A673 (cell line): ENCODE measurements around the gene NECTIN1. TPM values are rescaled to one million over a fixed set of nuclear protein-coding genes. Genes with fewer than 3 reads are reported as not detected.

Source experiments
- BruUV-seq: library from RNA; stranded (reverse); fragments of 400-500 nt; replicated peaks from 2 replicates; lab custom pipeline; 2021; lab: Mats Ljungman, UMichigan
- CTCF ChIA-PET: fragments of 300-600 bp; sonication (Branson Sonifier 250); formaldehyde crosslinking; loops from one replicate; lab custom pipeline; 2022; ENCODE audit warnings: antibody characterized with exemption; lab: Charles Lee
- POLR2A ChIA-PET: fragments of 300-600 bp; sonication (Branson Sonifier 250); formaldehyde crosslinking; loops from one replicate; lab custom pipeline; 2022; ENCODE audit warnings: antibody characterized with exemption; ENCODE audit not compliant: low non-redundant PET; lab: Charles Lee
- DNase-seq: peaks from one replicate; pipeline ENCODE4 v3.0.0-alpha.2; 2015; ENCODE audit warnings: low spot score
- H3K27ac ChIP-seq: fragments of 200-600 bp; sonication (generic); 2 replicates; pipeline ENCODE4 v1.5.1; 2016; ENCODE audit warnings: mixed run types, low read depth, mild to moderate bottlenecking, mixed read lengths, antibody characterized with exemption, low read length; ENCODE audit not compliant: poor library complexity, severe bottlenecking
- H3K27me3 ChIP-seq: fragments of 200-600 bp; sonication (generic); replicated peaks from 2 replicates; pipeline ENCODE4 v1.6.1; 2017; ENCODE audit warnings: mixed run types, low read depth, mild to moderate bottlenecking, mixed read lengths, antibody characterized with exemption, low read length; ENCODE audit not compliant: insufficient read depth, poor library complexity
- H3K36me3 ChIP-seq: fragments of 200-600 bp; sonication (generic); 2 replicates; pipeline ENCODE4 v1.6.1; 2016; ENCODE audit warnings: mixed run types, mild to moderate bottlenecking, mixed read lengths, antibody characterized with exemption, low read length; ENCODE audit not compliant: insufficient read depth, poor library complexity, severe bottlenecking
- H3K4me1 ChIP-seq: fragments of 200-600 bp; sonication (generic); 2 replicates; pipeline ENCODE4 v1.6.1; 2017; ENCODE audit warnings: mixed run types, mild to moderate bottlenecking, mixed read lengths, antibody characterized with exemption, low read length; ENCODE audit not compliant: insufficient read depth, poor library complexity, severe bottlenecking
- H3K4me3 ChIP-seq: fragments of 200-600 bp; sonication (generic); 2 replicates; pipeline ENCODE4 v1.5.1; 2016; ENCODE audit warnings: low read depth, mixed run types, mild to moderate bottlenecking, mixed read lengths, low read length; ENCODE audit not compliant: poor library complexity, severe bottlenecking
- H3K9me3 ChIP-seq: fragments of 200-600 bp; sonication (generic); 2 replicates; pipeline ENCODE4 v1.6.1; 2016; ENCODE audit warnings: mixed run types, low read depth, mild to moderate bottlenecking, mixed read lengths, antibody characterized with exemption, low read length; ENCODE audit not compliant: poor library complexity, severe bottlenecking
- CTCF ChIP-seq: fragments of 300-800, 200-600 bp; sonication (generic); conservative IDR thresholded peaks from 2 replicates; pipeline ENCODE4 v1.5.1; 2017; ENCODE audit warnings: low read depth, mild to moderate bottlenecking, antibody characterized with exemption, low read length, moderate library complexity, mixed read lengths
- EZH2 ChIP-seq: fragments of 200-600 bp; sonication (generic); IDR thresholded peaks from 2 replicates; pipeline ENCODE4 v1.6.1; 2017; ENCODE audit warnings: borderline replicate concordance, low read depth, mild to moderate bottlenecking, mixed read lengths, antibody characterized with exemption, low read length; ENCODE audit not compliant: poor library complexity, severe bottlenecking
- intact Hi-C: fragments of 100-400 bp; cut with micrococcal nuclease; formaldehyde crosslinking; loops from one replicate; pipeline ENCODE4 v1.10.0; 2022; ENCODE audit not compliant: unreplicated experiment
- total RNA-seq: library from RNA; stranded (reverse); gene quantifications from 2 replicates; pipeline ENCODE4 v1.2.3, GENCODE V29; 2021

Gene NECTIN1
- total RNA-seq, 1 experiment from 2014 or later = 10.1 TPM

DNA sequence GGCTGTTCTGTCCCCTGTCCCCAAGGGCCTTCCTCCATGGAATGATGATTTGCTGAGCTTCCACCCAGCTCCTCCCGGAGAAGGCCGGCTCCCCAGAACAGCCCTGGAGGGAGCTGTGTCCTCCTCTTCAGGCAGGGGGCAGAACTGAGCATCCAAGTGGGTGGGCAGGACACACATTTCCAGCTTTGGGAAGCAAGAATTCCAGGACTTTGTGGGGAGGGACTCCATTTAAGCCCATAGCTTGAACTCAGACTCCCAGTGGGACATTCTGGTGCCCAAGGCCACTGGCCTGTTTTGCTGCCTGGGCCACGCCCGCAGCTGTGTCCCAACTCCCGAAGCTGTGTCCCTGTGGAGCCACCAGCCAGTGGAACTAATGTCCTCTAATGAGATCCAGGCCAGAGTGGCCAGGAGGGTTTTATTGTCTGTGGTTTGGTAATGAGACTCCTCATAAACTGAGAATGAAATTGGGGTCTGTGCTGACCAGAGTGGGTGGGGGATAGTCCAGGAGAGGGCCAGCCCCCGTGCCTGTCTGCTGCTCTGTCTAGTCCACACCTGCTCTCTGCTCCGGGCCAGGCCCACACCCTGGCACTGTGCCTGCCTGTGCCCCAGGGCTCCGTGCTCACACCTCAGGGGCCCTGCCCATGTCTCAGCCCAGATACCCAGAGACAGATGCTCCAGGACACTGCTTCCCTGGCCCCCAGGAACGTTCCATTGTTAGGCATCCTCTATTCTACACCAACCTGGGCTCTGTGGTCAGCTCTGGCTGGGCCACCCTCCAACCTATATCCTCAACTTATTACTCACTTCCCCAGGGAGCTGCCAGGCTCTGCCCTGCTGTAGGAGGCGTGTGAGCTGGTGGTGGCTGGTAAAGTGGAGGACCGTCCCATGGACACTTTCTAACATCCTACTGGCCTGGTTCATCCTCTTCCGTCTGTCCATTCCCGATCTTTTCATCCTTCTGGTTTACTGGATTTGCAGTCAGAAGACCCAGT is 7.6 kb downstream of the NECTIN1 start:
- POLR2A ChIA-PET = no interaction called here
- intact Hi-C loops = loop anchor here (10.0 kb wide), 1 partner anchor 383 kb away; no protein-coding TSS in a partner anchor
- Histone ChIP-seq H3K4me1 (no peaks in the 10 kb centered on the region), H3K4me3 (no peak overlapping the region), H3K36me3 (no peaks in the 10 kb centered on the region), H3K27ac (no peak overlapping the region), H3K27me3 (no peaks in the 10 kb centered on the region), H3K9me3 (no peaks in the 10 kb centered on the region)
- no TSS peak for BruUV-seq
- CTCF ChIA-PET = interaction anchor here (0.6 to 1.3 kb wide), 8 partner anchors 8 to 582 kb away, joined by 3 to 5 read pairs (median 4); no protein-coding TSS in a partner anchor
- peak; percentile 49 for DNase-seq
- TF ChIP-seq CTCF (peak; percentile 68), EZH2 (no peak)

- no peaks in the 10 kb centered on the region for H3K36me3 ChIP-seq
- ChIA-PET CTCF (interaction anchor here (0.6 to 1.3 kb wide), 7 partner anchors 9 to 388 kb away, joined by 3 to 5 read pairs (median 4); no protein-coding TSS in a partner anchor), POLR2A (no interaction called here)
- no peak overlapping the region for H3K27ac ChIP-seq
- intact Hi-C loops = loop anchor here (10.0 kb wide), 1 partner anchor 384 kb away; no protein-coding TSS in a partner anchor
- no peak overlapping the region for H3K4me3 ChIP-seq
- no peak for DNase-seq
- H3K9me3 ChIP-seq = no peaks in the 10 kb centered on the region
- TF ChIP-seq EZH2 = no peak
- no peak for TF ChIP-seq CTCF
- H3K4me1 ChIP-seq = no peaks in the 10 kb centered on the region
- H3K27me3 ChIP-seq = no peaks in the 10 kb centered on the region
- BruUV-seq = no TSS peak
Measured at GRCh38 chr11:119720311-119720913, 8.6 kb downstream of the NECTIN1 start.

DNA sequence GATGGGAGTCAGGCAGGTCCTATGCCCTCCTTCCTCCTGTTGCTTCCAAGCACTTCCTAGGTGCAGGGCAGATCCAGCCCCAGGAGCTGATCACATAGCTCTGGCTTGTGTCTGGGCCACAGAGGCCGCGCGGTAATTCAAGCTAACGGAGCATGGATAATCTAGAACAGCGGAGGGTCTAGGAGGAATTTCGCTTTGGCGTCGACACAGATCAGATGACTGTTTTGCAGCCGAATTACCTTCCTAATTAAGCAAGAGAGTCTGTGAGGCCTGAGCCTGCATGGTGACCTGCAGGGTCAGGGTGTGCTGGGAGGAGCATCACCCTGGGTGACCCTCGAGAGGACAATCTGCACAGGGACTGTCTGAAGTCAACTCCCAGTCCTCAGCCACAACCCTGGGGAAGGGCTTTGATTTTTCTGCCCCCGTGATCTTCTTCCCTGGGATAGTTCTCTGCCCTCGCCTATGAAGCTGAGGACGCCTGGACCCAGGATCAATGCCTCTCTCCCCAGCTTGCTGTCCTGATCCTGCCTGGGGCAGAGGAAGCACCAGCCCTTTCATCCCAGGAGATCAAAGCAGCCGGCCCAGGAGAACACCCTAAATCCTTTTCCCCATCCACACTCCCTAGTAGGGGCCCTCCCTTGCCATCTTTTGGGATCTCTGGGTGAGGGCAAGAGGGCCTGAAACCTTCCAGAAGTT is 11.0 kb downstream of the NECTIN1 start:
- DNase-seq = no peak
- TF ChIP-seq CTCF = no peak
- TF ChIP-seq EZH2 = no peak
- ChIA-PET POLR2A (no interaction called here), CTCF (no interaction called here)
- H3K4me1 ChIP-seq = no peaks in the 10 kb centered on the region
- H3K36me3 ChIP-seq = no peaks in the 10 kb centered on the region
- intact Hi-C loops = no loop called here
- H3K27me3 ChIP-seq = no peaks in the 10 kb centered on the region
- H3K4me3 ChIP-seq = no peak overlapping the region
- no TSS peak for BruUV-seq
- H3K9me3 ChIP-seq = no peaks in the 10 kb centered on the region
- no peak overlapping the region for H3K27ac ChIP-seq
